B cell (primary cell): ENCODE data around the gene FANCC. TPM values are rescaled to one million over a fixed set of nuclear protein-coding genes. Genes with fewer than 3 reads are reported as not detected.

ENCODE experiments used
- ATAC-seq: fragments of 200-7000 bp; cut with Tn5 transposase; one replicate; pipeline ENCODE4 v1.10.0; 2021; ENCODE audit warnings: low read depth, mild to moderate bottlenecking, moderate number of reproducible peaks, moderate library complexity
- CTCF ChIA-PET: fragments of 350-600 bp; sonication (Branson Sonifier 250); formaldehyde crosslinking; loops from one replicate; lab custom pipeline; 2021; ENCODE audit warnings: antibody characterized with exemption, inconsistent platforms; lab: Charles Lee
- POLR2A ChIA-PET: fragments of 350-600 bp; sonication (Branson Sonifier 250); formaldehyde crosslinking; loops from one replicate; lab custom pipeline; 2021; ENCODE audit warnings: antibody characterized with exemption; lab: Charles Lee
- DNase-seq: peaks from one replicate; pipeline ENCODE4 v3.0.0; 2013
- H2AFZ ChIP-seq: 2 replicates; pipeline ENCODE4 v1.6.1; 2012; ENCODE audit warnings: mild to moderate bottlenecking, low read depth, low read length; ENCODE audit not compliant: insufficient read depth, poor library complexity, severe bottlenecking
- H3K27ac ChIP-seq, 2 donors: 1 replicate in 1 of 2; 2 replicates in 1 of 2; pipeline ENCODE4 v1.5.1; 2012 to 2013; ENCODE audit warnings: low read length in 2 of 2, mild to moderate bottlenecking in 2 of 2, moderate library complexity in 1 of 2
- H3K27me3 ChIP-seq, 4 experiments: fragments of 200-600 bp in 1 of 4; sonication (generic) in 1 of 4; replicated peaks in 1 of 4; 1 replicate in 2 of 4; 2 replicates in 2 of 4; pipeline versions ENCODE4 v1.6.1 to v1.7.0; 2013 to 2016; ENCODE audit warnings: low read length in 3 of 4, mild to moderate bottlenecking in 2 of 4, mixed read lengths in 1 of 4, moderate library complexity in 1 of 4; ENCODE audit not compliant: insufficient read depth in 4 of 4, control insufficient read depth in 3 of 4; ENCODE audit errors: control extremely low read depth in 1 of 4
- H3K36me3 ChIP-seq, 2 experiments: replicated peaks in 1 of 2; 1 replicate in 1 of 2; 2 replicates in 1 of 2; pipeline versions ENCODE4 v1.6.1 to v1.7.1; 2013; ENCODE audit warnings: low read length in 1 of 2; ENCODE audit not compliant: insufficient read depth in 2 of 2, control insufficient read depth in 1 of 2; ENCODE audit errors: control extremely low read depth in 1 of 2, extremely low read depth in 1 of 2
- H3K4me1 ChIP-seq, 2 donors: fragments of 200-600 bp in 1 of 2; sonication (generic) in 1 of 2; 1 replicate in 1 of 2; 2 replicates in 1 of 2; pipeline versions ENCODE4 v1.5.1 to v1.6.1; 2013 to 2017; ENCODE audit warnings: low read length in 2 of 2; ENCODE audit not compliant: control insufficient read depth in 2 of 2, insufficient read depth in 2 of 2
- H3K4me2 ChIP-seq: replicated peaks from 2 replicates; pipeline ENCODE3; 2012; ENCODE audit warnings: mild to moderate bottlenecking, low read depth, low read length; ENCODE audit not compliant: poor library complexity, severe bottlenecking
- H3K4me3 ChIP-seq, 5 experiments: fragments of 200-600 bp in 1 of 5; sonication (generic) in 1 of 5; 1 replicate in 3 of 5; 2 replicates in 2 of 5; pipeline versions ENCODE4 v1.5.1 to v1.7.0; 2011 to 2016; ENCODE audit warnings: low read length in 4 of 5, mild to moderate bottlenecking in 4 of 5, low read depth in 2 of 5, control low read depth in 1 of 5, moderate library complexity in 1 of 5; ENCODE audit not compliant: insufficient read depth in 1 of 5; ENCODE audit errors: control extremely low read depth in 1 of 5, extremely low read depth in 1 of 5
- H3K79me2 ChIP-seq: fragments of 200-600 bp; sonication (generic); one replicate; pipeline ENCODE4 v1.6.0; 2016; ENCODE audit warnings: low read length; ENCODE audit not compliant: control insufficient read depth, insufficient read depth
- H3K9ac ChIP-seq: fragments of 200-600 bp; sonication (generic); 2 replicates; pipeline ENCODE4 v1.6.1; 2017; ENCODE audit warnings: mild to moderate bottlenecking, low read length, moderate library complexity
- H3K9me3 ChIP-seq, 3 donors: one replicate each; pipeline versions ENCODE4 v1.6.1 to v1.7.1; 2013; ENCODE audit warnings: low read length in 2 of 3; ENCODE audit not compliant: control insufficient read depth in 2 of 3, insufficient read depth in 1 of 3; ENCODE audit errors: control extremely low read depth in 1 of 3
- H4K20me1 ChIP-seq: 2 replicates; pipeline ENCODE4 v1.6.0; 2012; ENCODE audit warnings: mild to moderate bottlenecking, low read length; ENCODE audit not compliant: insufficient read depth, control insufficient read depth, poor library complexity, severe bottlenecking
- H3K27ac Mint-ChIP-seq: one replicate; pipeline ENCODE4 v1.8.0; 2021; ENCODE audit warnings: mixed read lengths
- H3K27me3 Mint-ChIP-seq: one replicate; pipeline ENCODE4 v1.8.0; 2021; ENCODE audit warnings: mixed read lengths
- H3K4me1 Mint-ChIP-seq: one replicate; pipeline ENCODE4 v1.8.0; 2021; ENCODE audit warnings: mixed read lengths
- H3K4me3 Mint-ChIP-seq: one replicate; pipeline ENCODE4 v1.8.0; 2021; ENCODE audit warnings: mixed read lengths
- H3K9me3 Mint-ChIP-seq: one replicate; pipeline ENCODE4 v1.8.0; 2022; ENCODE audit warnings: mixed read lengths; ENCODE audit not compliant: insufficient read depth
- CTCF ChIP-seq: fragments of 200-600 bp; IDR thresholded peaks from one replicate; pipeline ENCODE4 v1.8.0; 2022; ENCODE audit warnings: antibody characterized with exemption, mild to moderate bottlenecking
- EZH2 ChIP-seq: IDR thresholded peaks from 2 replicates; pipeline ENCODE4 v1.6.1; 2012; ENCODE audit warnings: borderline replicate concordance, low read depth, mild to moderate bottlenecking, moderate library complexity, low read length; ENCODE audit not compliant: insufficient read depth, poor library complexity, severe bottlenecking
- WGBS: methylation state at CpG from one replicate; pipeline ENCODE4 v1.1.5; 2013; ENCODE audit warnings: missing lambda C conversion rate; ENCODE audit not compliant: insufficient coverage; 5-methylcytosine and 5-hydroxymethylcytosine counted together
- intact Hi-C: fragments of 100-400 bp; cut with micrococcal nuclease; formaldehyde crosslinking; loops from one replicate; pipeline ENCODE4 v1.10.0; 2022
- polyA plus RNA-seq: library from polyadenylated mRNA; depleted of rRNA; stranded (reverse); fragments of >200 nt; gene quantifications from 2 replicates; pipeline ENCODE4 v1.2.3, GENCODE V29; 2012
- total RNA-seq, 2 donors: library from RNA; stranded (reverse); fragments of 120-200 nt in 1 of 2; gene quantifications; 1 replicate in 1 of 2; 2 replicates in 1 of 2; pipeline versions ENCODE4 v1.2.3 to v1.2.4, GENCODE V29; 2013 to 2022

FANCC gene
- total and polyA plus RNA-seq, 2 donors (not counting 1 experiment from before 2014, with no cell fraction given) = 1.8 to 11.1 TPM

DNA sequence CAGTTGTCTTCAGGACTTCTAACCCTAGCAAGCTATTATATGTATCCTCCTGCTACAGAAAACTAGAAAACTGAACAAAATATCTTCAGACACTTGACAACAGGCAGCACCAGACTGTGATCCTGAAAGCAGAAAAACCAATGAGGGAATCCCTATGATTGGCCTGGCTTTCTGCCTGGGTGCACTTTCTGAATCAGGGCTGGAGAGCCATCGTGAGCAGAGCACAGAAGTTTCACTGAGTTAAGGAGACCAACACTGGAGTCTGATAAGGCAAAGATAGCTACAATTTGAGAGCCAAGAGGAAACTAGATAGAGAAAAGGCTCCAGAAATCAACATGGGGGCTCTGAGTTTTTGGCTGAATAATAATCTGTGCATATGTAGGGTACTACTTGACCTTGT is 106.5 kb downstream of the FANCC start:
- peaks cover 0 to 4% of the 10 kb centered on the region in 2 donors for H3K4me1 ChIP-seq
- WGBS = 87% methylated on average over 1 of the region's 1 CpG
- no peaks in the 10 kb centered on the region for H3K27me3 ChIP-seq
- H3K36me3 ChIP-seq = no peaks in the 10 kb centered on the region
- no peak overlapping the region for H3K9ac ChIP-seq
- CTCF ChIA-PET = no interaction called here
- peaks cover 10% of the 10 kb centered on the region for H3K4me1 Mint-ChIP-seq
- no peaks in the 10 kb centered on the region for H3K9me3 ChIP-seq
- no peak for ATAC-seq
- no peak overlapping the region for H3K4me2 ChIP-seq
- POLR2A ChIA-PET = no interaction called here
- TF ChIP-seq EZH2 (no peak), CTCF (no peak)
- no peak overlapping the region for H3K27ac Mint-ChIP-seq
- no peaks in the 10 kb centered on the region for H4K20me1 ChIP-seq
- no peak overlapping the region for H3K27ac ChIP-seq
- no peaks in the 10 kb centered on the region for H3K9me3 Mint-ChIP-seq
- H3K4me3 ChIP-seq = no peak overlapping the region
- no peaks in the 10 kb centered on the region for H3K27me3 Mint-ChIP-seq
- no peaks in the 10 kb centered on the region for H3K79me2 ChIP-seq
- intact Hi-C loops = no loop called here
- H2AFZ ChIP-seq = no peak overlapping the region
- no peak overlapping the region for H3K4me3 Mint-ChIP-seq
- DNase-seq = no peak

- intact Hi-C loops = no loop called here
- ChIA-PET POLR2A (no interaction called here), CTCF (no interaction called here)
- no peak overlapping the region for H3K9ac ChIP-seq
- H3K27ac Mint-ChIP-seq = no peak overlapping the region
- no peaks in the 10 kb centered on the region for H3K9me3 Mint-ChIP-seq
- H3K36me3 ChIP-seq = no peaks in the 10 kb centered on the region
- H3K4me2 ChIP-seq = no peak overlapping the region
- no peaks in the 10 kb centered on the region for H4K20me1 ChIP-seq
- no peak for ATAC-seq
- H3K9me3 ChIP-seq = no peaks in the 10 kb centered on the region
- H2AFZ ChIP-seq = no peak overlapping the region
- no peak overlapping the region for H3K4me3 Mint-ChIP-seq
- H3K4me1 Mint-ChIP-seq = no peaks in the 10 kb centered on the region
- no peaks in the 10 kb centered on the region for H3K4me1 ChIP-seq
- H3K27ac ChIP-seq = no peak overlapping the region
- no peaks in the 10 kb centered on the region for H3K27me3 ChIP-seq
- no peaks in the 10 kb centered on the region for H3K79me2 ChIP-seq
- DNase-seq = no peak
- TF ChIP-seq EZH2 (no peak), CTCF (no peak)
- 98% methylated on average over 4 of the region's 4 CpGs for WGBS
- no peak overlapping the region for H3K4me3 ChIP-seq
- H3K27me3 Mint-ChIP-seq = no peaks in the 10 kb centered on the region
Observed at GRCh38 chr9:95207403-95207802, 110.1 kb downstream of the FANCC start.
